Germinal center (tissue), 1 donor: ENCODE results near the gene COL5A2.

ENCODE experiments used
- DNase-seq: peaks from one replicate; pipeline ENCODE4 v3.0.0; 2012; ENCODE audit warnings: mixed read lengths, low spot score

COL5A2 gene

GRCh38 chr2:189178726-189179569, 613 bp downstream of the COL5A2 start:
- no peak for DNase-seq

GRCh38 chr2:189178054-189178453, 1.5 kb downstream of the COL5A2 start:
- no peak for DNase-seq

GRCh38 chr2:189177251-189177840, 2.2 kb downstream of the COL5A2 start:
- no peak for DNase-seq

GRCh38 chr2:189176516-189176915, 3.0 kb downstream of the COL5A2 start:
- DNase-seq, result no peak

- DNase-seq, result no peak
Measured at GRCh38 chr2:189175869-189176433, 3.6 kb downstream of the COL5A2 start.

GRCh38 chr2:189171956-189172609, 7.5 kb downstream of the COL5A2 start:
- no peak for DNase-seq

GRCh38 chr2:189168856-189169499, 10.6 kb downstream of the COL5A2 start:
- DNase-seq, result no peak

GRCh38 chr2:189165656-189166380, 13.7 kb downstream of the COL5A2 start:
- DNase-seq, result no peak

GRCh38 chr2:189164746-189165145, 14.8 kb downstream of the COL5A2 start:
- no peak for DNase-seq

- no peak for DNase-seq
Measured at GRCh38 chr2:189163889-189164288, 15.7 kb downstream of the COL5A2 start.

- no peak for DNase-seq
Measured at GRCh38 chr2:189162566-189162965, 17.0 kb downstream of the COL5A2 start.

GRCh38 chr2:189161894-189162293, 17.7 kb downstream of the COL5A2 start:
- DNase-seq, result no peak

GRCh38 chr2:189159717-189160116, 19.8 kb downstream of the COL5A2 start:
- no peak for DNase-seq

- no peak for DNase-seq
Measured at GRCh38 chr2:189159273-189159672, 20.3 kb downstream of the COL5A2 start.

GRCh38 chr2:189157939-189158338, 21.6 kb downstream of the COL5A2 start:
- DNase-seq, result no peak

GRCh38 chr2:189157456-189157855, 22.1 kb downstream of the COL5A2 start:
- DNase-seq, result no peak

GRCh38 chr2:189155795-189156194, 23.8 kb downstream of the COL5A2 start:
- no peak for DNase-seq

- DNase-seq, result no peak
Measured at GRCh38 chr2:189153619-189154018, 25.9 kb downstream of the COL5A2 start.

- DNase-seq, result no peak
Measured at GRCh38 chr2:189152483-189152882, 27.1 kb downstream of the COL5A2 start.

- DNase-seq, result no peak
Measured at GRCh38 chr2:189151906-189152305, 27.7 kb downstream of the COL5A2 start.

GRCh38 chr2:189150033-189150432, 29.5 kb downstream of the COL5A2 start:
- no peak for DNase-seq

GRCh38 chr2:189147989-189148388, 31.6 kb downstream of the COL5A2 start:
- no peak for DNase-seq
